ENCODE measurements around the gene NRG3. TPM values are rescaled to one million over a fixed set of nuclear protein-coding genes. Genes with fewer than 3 reads are reported as not detected.

Gene NRG3
- total and polyA plus RNA-seq, 2 donors (not counting 1 experiment from before 2014, with no cell fraction given) = not detected

GRCh38 chr10:81969136-81969535, 94.1 kb downstream of the NRG3 start:
- TF ChIP-seq, protein P1, sequence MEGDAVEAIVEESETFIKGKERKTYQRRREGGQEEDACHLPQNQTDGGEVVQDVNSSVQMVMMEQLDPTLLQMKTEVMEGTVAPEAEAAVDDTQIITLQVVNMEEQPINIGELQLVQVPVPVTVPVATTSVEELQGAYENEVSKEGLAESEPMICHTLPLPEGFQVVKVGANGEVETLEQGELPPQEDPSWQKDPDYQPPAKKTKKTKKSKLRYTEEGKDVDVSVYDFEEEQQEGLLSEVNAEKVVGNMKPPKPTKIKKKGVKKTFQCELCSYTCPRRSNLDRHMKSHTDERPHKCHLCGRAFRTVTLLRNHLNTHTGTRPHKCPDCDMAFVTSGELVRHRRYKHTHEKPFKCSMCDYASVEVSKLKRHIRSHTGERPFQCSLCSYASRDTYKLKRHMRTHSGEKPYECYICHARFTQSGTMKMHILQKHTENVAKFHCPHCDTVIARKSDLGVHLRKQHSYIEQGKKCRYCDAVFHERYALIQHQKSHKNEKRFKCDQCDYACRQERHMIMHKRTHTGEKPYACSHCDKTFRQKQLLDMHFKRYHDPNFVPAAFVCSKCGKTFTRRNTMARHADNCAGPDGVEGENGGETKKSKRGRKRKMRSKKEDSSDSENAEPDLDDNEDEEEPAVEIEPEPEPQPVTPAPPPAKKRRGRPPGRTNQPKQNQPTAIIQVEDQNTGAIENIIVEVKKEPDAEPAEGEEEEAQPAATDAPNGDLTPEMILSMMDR (conservative IDR thresholded peaks at IDR 0.05 in 1 of 2, IDR thresholded peaks at IDR 0.05 in 1 of 2; ENCODE audit: low read depth in 1 of 2, low read length in 2 of 2) = no peak
- TF ChIP-seq EZH2 (IDR thresholded peaks at IDR 0.05; ENCODE audit: low read length, missing control alignments) = no peak
- H3K27me3 ChIP-seq (ENCODE audit: control insufficient read depth, insufficient read depth, low read length) = no peaks in the 10 kb centered on the region
- H3K4me1 ChIP-seq (ENCODE audit: control insufficient read depth, extremely low read depth, insufficient read depth, low read length) = no peaks in the 10 kb centered on the region
- H4K20me1 ChIP-seq (ENCODE audit: control insufficient read depth, extremely low read depth, insufficient read depth, low read length) = no peaks in the 10 kb centered on the region
- DNase-seq (ENCODE audit: low read depth in 2 of 2) = no peak
- H3K4me3 ChIP-seq (replicated peaks in 1 of 4; ENCODE audit: control extremely low read depth in 1 of 4, insufficient read depth in 1 of 4, low read depth in 3 of 4, low read length in 4 of 4) = no peak overlapping the region
- H3K27ac ChIP-seq (ENCODE audit: insufficient read depth, low read length) = no peak overlapping the region
- H3K9ac ChIP-seq (ENCODE audit: insufficient read depth, low read length) = no peak overlapping the region
- H3K79me2 ChIP-seq (ENCODE audit: control insufficient read depth, insufficient read depth, low read length) = no peaks in the 10 kb centered on the region
- H2AFZ ChIP-seq (ENCODE audit: low read length) = no peak overlapping the region
- no peaks in the 10 kb centered on the region for H3K36me3 ChIP-seq (ENCODE audit: control insufficient read depth, insufficient read depth, low read length)
- no peak overlapping the region for H3K4me2 ChIP-seq (ENCODE audit: extremely low read depth, insufficient read depth, low read length)
- H3K9me3 ChIP-seq (ENCODE audit: control insufficient read depth, insufficient read depth, low read depth, low read length) = no peaks in the 10 kb centered on the region

DNA sequence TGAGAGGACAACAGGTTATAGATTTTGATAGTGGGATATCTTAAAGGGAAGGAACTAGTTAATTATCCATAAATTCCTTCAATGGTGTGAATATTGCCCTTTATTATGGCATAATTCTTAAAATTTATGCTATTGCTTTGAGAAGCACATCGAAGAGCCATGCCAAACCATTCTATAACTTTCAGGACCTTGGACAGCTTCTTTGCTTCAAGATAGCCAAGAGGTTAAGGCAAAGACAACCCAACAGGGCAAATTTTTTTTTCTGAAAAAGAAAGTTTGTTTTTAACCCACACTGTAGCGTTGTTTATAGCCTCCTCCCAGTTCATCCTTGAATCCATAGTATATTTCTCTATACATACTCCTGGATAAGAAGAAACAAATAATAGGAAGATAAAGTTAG, 103.2 kb downstream of the NRG3 start:
- Histone ChIP-seq H3K79me2 (ENCODE audit: control insufficient read depth, insufficient read depth, low read length) (no peaks in the 10 kb centered on the region), H3K9me3 (ENCODE audit: control insufficient read depth, insufficient read depth, low read depth, low read length) (no peaks in the 10 kb centered on the region), H3K27ac (ENCODE audit: insufficient read depth, low read length) (no peak overlapping the region), H3K36me3 (ENCODE audit: control insufficient read depth, insufficient read depth, low read length) (no peaks in the 10 kb centered on the region), H3K9ac (ENCODE audit: insufficient read depth, low read length) (no peak overlapping the region), H3K4me2 (ENCODE audit: extremely low read depth, insufficient read depth, low read length) (no peak overlapping the region), H2AFZ (ENCODE audit: low read length) (no peak overlapping the region), H3K4me3 (replicated peaks in 1 of 4; ENCODE audit: control extremely low read depth in 1 of 4, insufficient read depth in 1 of 4, low read depth in 3 of 4, low read length in 4 of 4) (no peak overlapping the region), H3K27me3 (ENCODE audit: control insufficient read depth, insufficient read depth, low read length) (no peaks in the 10 kb centered on the region), H3K4me1 (ENCODE audit: control insufficient read depth, extremely low read depth, insufficient read depth, low read length) (no peaks in the 10 kb centered on the region), H4K20me1 (ENCODE audit: control insufficient read depth, extremely low read depth, insufficient read depth, low read length) (no peaks in the 10 kb centered on the region)
- DNase-seq (ENCODE audit: low read depth in 2 of 2) = peak; percentile 3 to 13
- TF ChIP-seq, protein P1 (conservative IDR thresholded peaks at IDR 0.05 in 1 of 2, IDR thresholded peaks at IDR 0.05 in 1 of 2; ENCODE audit: low read depth in 1 of 2, low read length in 2 of 2) = no peak
- TF ChIP-seq EZH2 (IDR thresholded peaks at IDR 0.05; ENCODE audit: low read length, missing control alignments) = no peak

GRCh38 chr10:81981724-81982123, 106.7 kb downstream of the NRG3 start:
- Histone ChIP-seq H3K4me2 (ENCODE audit: extremely low read depth, insufficient read depth, low read length) (no peak overlapping the region), H3K9me3 (ENCODE audit: control insufficient read depth, insufficient read depth, low read depth, low read length) (no peaks in the 10 kb centered on the region), H3K27ac (ENCODE audit: insufficient read depth, low read length) (no peak overlapping the region), H3K79me2 (ENCODE audit: control insufficient read depth, insufficient read depth, low read length) (no peaks in the 10 kb centered on the region), H2AFZ (ENCODE audit: low read length) (no peak overlapping the region), H3K9ac (ENCODE audit: insufficient read depth, low read length) (no peak overlapping the region), H3K4me1 (ENCODE audit: control insufficient read depth, extremely low read depth, insufficient read depth, low read length) (no peaks in the 10 kb centered on the region), H4K20me1 (ENCODE audit: control insufficient read depth, extremely low read depth, insufficient read depth, low read length) (no peaks in the 10 kb centered on the region), H3K4me3 (replicated peaks in 1 of 4; ENCODE audit: control extremely low read depth in 1 of 4, insufficient read depth in 1 of 4, low read depth in 3 of 4, low read length in 4 of 4) (no peak overlapping the region), H3K36me3 (ENCODE audit: control insufficient read depth, insufficient read depth, low read length) (no peaks in the 10 kb centered on the region), H3K27me3 (ENCODE audit: control insufficient read depth, insufficient read depth, low read length) (no peaks in the 10 kb centered on the region)
- no peak for DNase-seq (ENCODE audit: low read depth in 2 of 2)
- TF ChIP-seq, protein P1 (conservative IDR thresholded peaks at IDR 0.05 in 1 of 2, IDR thresholded peaks at IDR 0.05 in 1 of 2; ENCODE audit: low read depth in 1 of 2, low read length in 2 of 2) = no peak
- TF ChIP-seq EZH2 (IDR thresholded peaks at IDR 0.05; ENCODE audit: low read length, missing control alignments) = no peak

All from fibroblast of lung (primary cell).